ENCODE measurements around the gene CCIN.

- TF ChIP-seq CTCF (IDR thresholded peaks at IDR 0.05) (no peak), POLR2AphosphoS5 (IDR thresholded peaks at IDR 0.05; ENCODE audit: low read depth, low read length) (no peak), TCF7L2 (IDR thresholded peaks at IDR 0.05; ENCODE audit: low read depth, low read length) (no peak), SIN3A (IDR thresholded peaks at IDR 0.05; ENCODE audit: borderline replicate concordance, insufficient read depth, low read depth, low read length) (no peak)
- TF ChIP-seq, protein P1, sequence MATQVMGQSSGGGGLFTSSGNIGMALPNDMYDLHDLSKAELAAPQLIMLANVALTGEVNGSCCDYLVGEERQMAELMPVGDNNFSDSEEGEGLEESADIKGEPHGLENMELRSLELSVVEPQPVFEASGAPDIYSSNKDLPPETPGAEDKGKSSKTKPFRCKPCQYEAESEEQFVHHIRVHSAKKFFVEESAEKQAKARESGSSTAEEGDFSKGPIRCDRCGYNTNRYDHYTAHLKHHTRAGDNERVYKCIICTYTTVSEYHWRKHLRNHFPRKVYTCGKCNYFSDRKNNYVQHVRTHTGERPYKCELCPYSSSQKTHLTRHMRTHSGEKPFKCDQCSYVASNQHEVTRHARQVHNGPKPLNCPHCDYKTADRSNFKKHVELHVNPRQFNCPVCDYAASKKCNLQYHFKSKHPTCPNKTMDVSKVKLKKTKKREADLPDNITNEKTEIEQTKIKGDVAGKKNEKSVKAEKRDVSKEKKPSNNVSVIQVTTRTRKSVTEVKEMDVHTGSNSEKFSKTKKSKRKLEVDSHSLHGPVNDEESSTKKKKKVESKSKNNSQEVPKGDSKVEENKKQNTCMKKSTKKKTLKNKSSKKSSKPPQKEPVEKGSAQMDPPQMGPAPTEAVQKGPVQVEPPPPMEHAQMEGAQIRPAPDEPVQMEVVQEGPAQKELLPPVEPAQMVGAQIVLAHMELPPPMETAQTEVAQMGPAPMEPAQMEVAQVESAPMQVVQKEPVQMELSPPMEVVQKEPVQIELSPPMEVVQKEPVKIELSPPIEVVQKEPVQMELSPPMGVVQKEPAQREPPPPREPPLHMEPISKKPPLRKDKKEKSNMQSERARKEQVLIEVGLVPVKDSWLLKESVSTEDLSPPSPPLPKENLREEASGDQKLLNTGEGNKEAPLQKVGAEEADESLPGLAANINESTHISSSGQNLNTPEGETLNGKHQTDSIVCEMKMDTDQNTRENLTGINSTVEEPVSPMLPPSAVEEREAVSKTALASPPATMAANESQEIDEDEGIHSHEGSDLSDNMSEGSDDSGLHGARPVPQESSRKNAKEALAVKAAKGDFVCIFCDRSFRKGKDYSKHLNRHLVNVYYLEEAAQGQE (IDR thresholded peaks at IDR 0.05; ENCODE audit: insufficient read depth in 1 of 2, low read depth in 2 of 2, low read length in 1 of 2) = no peak
These were observed 37.8 kb downstream of the CCIN start for GRCh38 chr9:36207016-36207415.

Data from Panc1 (cell line).